HepG2 (cell line): ENCODE measurements around the gene TMEM125. TPM values are rescaled to one million over a fixed set of nuclear protein-coding genes. Genes with fewer than 3 reads are reported as not detected.
A peak's percentile ranks its signal among the peaks of the same experiment; 100 is the strongest.

ENCODE experiments used
- CBX1 ChIP-seq: IDR thresholded peaks from one replicate; pipeline ENCODE4 v1.6.1; 2016; ENCODE audit warnings: antibody characterized with exemption, low read depth
- CREB1 ChIP-seq, 2 experiments: fragments of 450-650 bp in 1 of 2; IDR thresholded peaks; 2 replicates each; pipeline ENCODE4 v1.6.1; 2016 to 2017; ENCODE audit warnings: control low read depth in 1 of 2, mild to moderate bottlenecking in 1 of 2, missing compliant biosample characterization in 1 of 2, missing genetic modification characterization in 1 of 2
- EED ChIP-seq: sonication (generic); formaldehyde crosslinking; IDR thresholded peaks from 2 replicates; pipeline ENCODE4 v1.5.0; 2020; ENCODE audit warnings: mild to moderate bottlenecking, missing genetic modification reagents
- FOXO1 ChIP-seq: sonication (generic); formaldehyde crosslinking; IDR thresholded peaks from 2 replicates; pipeline ENCODE4 v1.4.0; 2020; ENCODE audit warnings: missing genetic modification reagents
- FOXP1 ChIP-seq, 2 experiments: fragments of 450-650 bp in 1 of 2; IDR thresholded peaks; 2 replicates each; pipeline ENCODE4 v1.6.1; 2017 to 2018; ENCODE audit warnings: antibody characterized with exemption in 1 of 2
- HHEX ChIP-seq: IDR thresholded peaks from 2 replicates; pipeline ENCODE4 v1.6.1; 2016; ENCODE audit warnings: control low read depth
- IKZF1 ChIP-seq: fragments of 450-650 bp; IDR thresholded peaks from 2 replicates; pipeline ENCODE4 v1.7.1; 2016
- JUN ChIP-seq: sonication (generic); formaldehyde crosslinking; IDR thresholded peaks from 2 replicates; pipeline ENCODE4 v1.4.0; 2020; ENCODE audit warnings: mild to moderate bottlenecking, missing genetic modification reagents
- NFYB ChIP-seq: sonication (generic); formaldehyde crosslinking; IDR thresholded peaks from 2 replicates; pipeline ENCODE4 v1.4.0; 2020; ENCODE audit warnings: missing genetic modification reagents
- NFYC ChIP-seq: IDR thresholded peaks from 2 replicates; pipeline ENCODE4 v1.6.1; 2016; ENCODE audit warnings: missing genetic modification reagents, missing compliant biosample characterization
- RBM22 ChIP-seq: fragments of 200-400 bp; formaldehyde crosslinking; optimal IDR thresholded peaks from 2 replicates; pipeline ENCODE3; 2017; ENCODE audit warnings: mild to moderate bottlenecking, low read length, moderate library complexity
- RFX3 ChIP-seq: IDR thresholded peaks from 2 replicates; pipeline ENCODE4 v1.6.1; 2016; ENCODE audit warnings: missing biosample characterization, missing genetic modification reagents
- ZBTB26 ChIP-seq: IDR thresholded peaks from 2 replicates; pipeline ENCODE4 v1.6.1; 2016; ENCODE audit warnings: missing compliant biosample characterization, missing genetic modification reagents, borderline replicate concordance
- ZFYVE20 ChIP-seq: sonication (generic); formaldehyde crosslinking; IDR thresholded peaks from 2 replicates; pipeline ENCODE4 v1.8.0; 2023; ENCODE audit warnings: low read depth, mild to moderate bottlenecking, moderate library complexity, missing genetic modification reagents, borderline replicate concordance
- ZNF225 ChIP-seq: sonication (generic); formaldehyde crosslinking; IDR thresholded peaks from 2 replicates; pipeline ENCODE4 v1.4.0; 2020; ENCODE audit warnings: mild to moderate bottlenecking, missing genetic modification reagents
- ZNF431 ChIP-seq: sonication (generic); formaldehyde crosslinking; IDR thresholded peaks from 2 replicates; pipeline ENCODE4 v1.9.0; 2022; ENCODE audit warnings: missing genetic modification reagents, low read depth, mild to moderate bottlenecking, borderline replicate concordance
- ZNF496 ChIP-seq: sonication (generic); formaldehyde crosslinking; IDR thresholded peaks from 2 replicates; pipeline ENCODE4 v1.8.1; 2023; ENCODE audit warnings: mild to moderate bottlenecking, moderate library complexity, missing genetic modification reagents; ENCODE audit not compliant: insufficient replicate concordance
- ZNF609 ChIP-seq: sonication (generic); formaldehyde crosslinking; IDR thresholded peaks from 2 replicates; pipeline ENCODE4 v1.4.0; 2020; ENCODE audit warnings: mild to moderate bottlenecking, missing genetic modification reagents, borderline replicate concordance
- ZNF670 ChIP-seq: sonication (generic); formaldehyde crosslinking; IDR thresholded peaks from 2 replicates; pipeline ENCODE4 v1.8.0; 2022; ENCODE audit warnings: mild to moderate bottlenecking, missing genetic modification reagents, borderline replicate concordance
- ZNF674 ChIP-seq: sonication (generic); formaldehyde crosslinking; IDR thresholded peaks from 2 replicates; pipeline ENCODE4 v1.5.0; 2020; ENCODE audit warnings: low read depth, mild to moderate bottlenecking, missing genetic modification reagents
- polyA plus RNA-seq, 8 experiments: library from polyadenylated mRNA; depleted of rRNA in 3 of 8; stranded (reverse) in 7 of 8; unstranded in 1 of 8; fragments of >200 nt; fragmentation: Illumina TruSeq in 4 of 8; extraction: Trizol in 4 of 8; gene quantifications; 2 replicates each; pipeline versions ENCODE4 v1.2.1 to v1.2.3, GENCODE V29; 2011 to 2016; ENCODE audit warnings: low read depth in 4 of 8, missing spikeins in 1 of 8, mixed read lengths in 1 of 8; ENCODE audit not compliant: insufficient read depth in 1 of 8
- total RNA-seq, 5 experiments: library from RNA; depleted of rRNA; stranded (reverse); fragments of >200 nt; fragmentation: Illumina TruSeq; extraction: Trizol; gene quantifications; 2 replicates each; pipeline ENCODE4 v1.2.3, GENCODE V29; 2016; ENCODE audit warnings: low read depth in 1 of 5
- TF ChIP-seq, protein P1 (sequence below): sonication (generic); formaldehyde crosslinking; IDR thresholded peaks from 2 replicates; pipeline ENCODE4 v1.4.0; 2020; ENCODE audit warnings: missing genetic modification reagents
- TF ChIP-seq, protein P2 (sequence below): sonication (generic); formaldehyde crosslinking; IDR thresholded peaks from 2 replicates; pipeline ENCODE4 v1.5.0; 2020; ENCODE audit warnings: mild to moderate bottlenecking, low read depth, missing genetic modification reagents, borderline replicate concordance
- TF ChIP-seq, protein P3 (sequence below): IDR thresholded peaks from 2 replicates; pipeline ENCODE4 v1.6.1; 2012; ENCODE audit warnings: inconsistent platforms

Gene TMEM125
- total and polyA plus RNA-seq, 2 of the 13 experiments (the other 11 are each of a cell fraction or from before 2014, with no cell fraction given) = 0.03 TPM; not detected in 1

- TF ChIP-seq CREB1 (IDR thresholded peaks at IDR 0.05) (no peak), CREB1 (CRISPR knock-in tag; IDR thresholded peaks at IDR 0.05) (no peak), NFYB (CRISPR knock-in tag) (no peak), ZNF674 (no peak), FOXP1 (IDR thresholded peaks at IDR 0.05) (no peak), FOXP1 (CRISPR knock-in tag; IDR thresholded peaks at IDR 0.05) (peak; percentile 91), EED (no peak), RFX3 (CRISPR knock-in tag) (no peak), ZNF496 (CRISPR knock-in tag) (no peak), ZBTB26 (CRISPR knock-in tag) (no peak), ZNF431 (CRISPR knock-in tag) (no peak), ZNF225 (CRISPR knock-in tag) (no peak), IKZF1 (no peak), HHEX (CRISPR knock-in tag) (peak; percentile 61; the same call in 1 of the 2 replicates), ZNF609 (peak; percentile 23; the same call in 1 of the 2 replicates), RBM22 (no peak), CBX1 (no peak), ZNF670 (CRISPR knock-in tag) (no peak), NFYC (no peak), ZFYVE20 (CRISPR knock-in tag) (no peak), FOXO1 (CRISPR knock-in tag) (peak; percentile 19; the same call in 1 of the 2 replicates), JUN (no peak)
- TF ChIP-seq, protein P1, sequence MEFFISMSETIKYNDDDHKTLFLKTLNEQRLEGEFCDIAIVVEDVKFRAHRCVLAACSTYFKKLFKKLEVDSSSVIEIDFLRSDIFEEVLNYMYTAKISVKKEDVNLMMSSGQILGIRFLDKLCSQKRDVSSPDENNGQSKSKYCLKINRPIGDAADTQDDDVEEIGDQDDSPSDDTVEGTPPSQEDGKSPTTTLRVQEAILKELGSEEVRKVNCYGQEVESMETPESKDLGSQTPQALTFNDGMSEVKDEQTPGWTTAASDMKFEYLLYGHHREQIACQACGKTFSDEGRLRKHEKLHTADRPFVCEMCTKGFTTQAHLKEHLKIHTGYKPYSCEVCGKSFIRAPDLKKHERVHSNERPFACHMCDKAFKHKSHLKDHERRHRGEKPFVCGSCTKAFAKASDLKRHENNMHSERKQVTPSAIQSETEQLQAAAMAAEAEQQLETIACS (CRISPR knock-in tag) = no peak
- TF ChIP-seq, protein P2, sequence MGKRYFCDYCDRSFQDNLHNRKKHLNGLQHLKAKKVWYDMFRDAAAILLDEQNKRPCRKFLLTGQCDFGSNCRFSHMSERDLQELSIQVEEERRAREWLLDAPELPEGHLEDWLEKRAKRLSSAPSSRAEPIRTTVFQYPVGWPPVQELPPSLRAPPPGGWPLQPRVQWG (CRISPR knock-in tag) = no peak
- TF ChIP-seq, protein P3, sequence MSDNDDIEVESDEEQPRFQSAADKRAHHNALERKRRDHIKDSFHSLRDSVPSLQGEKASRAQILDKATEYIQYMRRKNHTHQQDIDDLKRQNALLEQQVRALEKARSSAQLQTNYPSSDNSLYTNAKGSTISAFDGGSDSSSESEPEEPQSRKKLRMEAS = peak; percentile 32; the same call in 1 of the 2 replicates
Observed at GRCh38 chr1:43313771-43314170, 44.0 kb downstream of the TMEM125 start (continued).
